Activated CD4-positive, alpha-beta T cell treated with anti-CD3 and anti-CD28 coated beads for 36 hours (primary cell): Measurements from ENCODE around the gene HPF1. TPM values are rescaled to one million over a fixed set of nuclear protein-coding genes. Genes with fewer than 3 reads are reported as not detected.

Source experiments
- ATAC-seq: fragments of 200-7000 bp; cut with Tn5 transposase; one replicate; pipeline ENCODE4 v1.10.0; 2021; ENCODE audit warnings: mild to moderate bottlenecking, moderate library complexity
- CTCF ChIA-PET: fragments of 350-600 bp; sonication (Branson Sonifier 250); formaldehyde crosslinking; loops from one replicate; lab custom pipeline; 2021; ENCODE audit warnings: antibody characterized with exemption; lab: Charles Lee
- POLR2A ChIA-PET: fragments of 350-600 bp; sonication (Branson Sonifier 250); formaldehyde crosslinking; loops from one replicate; lab custom pipeline; 2021; ENCODE audit warnings: antibody characterized with exemption, inconsistent platforms; lab: Charles Lee
- DNase-seq: peaks from one replicate; pipeline ENCODE4 v3.0.0-alpha.2; 2020
- H3K27ac Mint-ChIP-seq: one replicate; pipeline ENCODE4 v1.8.0; 2021; ENCODE audit warnings: mixed read lengths
- H3K27me3 Mint-ChIP-seq: one replicate; pipeline ENCODE4 v1.8.0; 2021; ENCODE audit warnings: mixed read lengths
- H3K36me3 Mint-ChIP-seq: one replicate; pipeline ENCODE4 v1.8.0; 2021; ENCODE audit warnings: low read depth, mixed read lengths
- H3K4me1 Mint-ChIP-seq: one replicate; pipeline ENCODE4 v1.8.0; 2021; ENCODE audit warnings: mixed read lengths
- H3K4me3 Mint-ChIP-seq: one replicate; pipeline ENCODE4 v1.8.0; 2021; ENCODE audit warnings: mild to moderate bottlenecking, moderate library complexity, mixed read lengths
- H3K9me3 Mint-ChIP-seq: one replicate; pipeline ENCODE4 v1.8.0; 2021; ENCODE audit warnings: low read depth, mixed read lengths
- intact Hi-C, 2 experiments: fragments of 100-400 bp; cut with DNase I in 1 of 2; cut with micrococcal nuclease in 1 of 2; formaldehyde crosslinking; loops; one replicate each; pipeline versions ENCODE4 v1.14.2 to v1.15.1; 2022 to 2024; cut with DNase I, micrococcal nuclease
- total RNA-seq, 2 experiments: library from RNA; stranded (reverse); gene quantifications; one replicate each; pipeline ENCODE4 v1.2.3, GENCODE V29; 2021

The HPF1 gene
- total RNA-seq, 2 experiments from 2014 or later: 29.8 to 34.7 TPM

GRCh38 chr4:169682372-169683047 lies 75.2 kb downstream of the HPF1 start:
- Mint-ChIP-seq H3K4me1 (peaks cover 5% of the 10 kb centered on the region), H3K27ac (no peak overlapping the region), H3K4me3 (no peak overlapping the region), H3K9me3 (no peaks in the 10 kb centered on the region), H3K36me3 (peaks cover 22% of the 10 kb centered on the region), H3K27me3 (no peaks in the 10 kb centered on the region)
- CTCF ChIA-PET: no interaction called here
- ATAC-seq (no peak), DNase-seq (no peak)
- POLR2A ChIA-PET: no interaction called here
- intact Hi-C loops: no loop called here

Other genes with a start within 250 kb of the HPF1 start
- 10 to 100 TPM in 1 of 2 experiments, 1 to 10 TPM in 1; 9.5 to 12.2 TPM for gene NEK1, start 145.4 kb downstream of the HPF1 start, total RNA-seq
- 10 to 100 TPM; 21.2 to 22.0 TPM for gene CLCN3, start 137.4 kb downstream of the HPF1 start, total RNA-seq